ENCODE data around the gene ARSA.
A peak's percentile ranks its signal among the peaks of the same experiment; 100 is the strongest.

The ARSA gene

DNA sequence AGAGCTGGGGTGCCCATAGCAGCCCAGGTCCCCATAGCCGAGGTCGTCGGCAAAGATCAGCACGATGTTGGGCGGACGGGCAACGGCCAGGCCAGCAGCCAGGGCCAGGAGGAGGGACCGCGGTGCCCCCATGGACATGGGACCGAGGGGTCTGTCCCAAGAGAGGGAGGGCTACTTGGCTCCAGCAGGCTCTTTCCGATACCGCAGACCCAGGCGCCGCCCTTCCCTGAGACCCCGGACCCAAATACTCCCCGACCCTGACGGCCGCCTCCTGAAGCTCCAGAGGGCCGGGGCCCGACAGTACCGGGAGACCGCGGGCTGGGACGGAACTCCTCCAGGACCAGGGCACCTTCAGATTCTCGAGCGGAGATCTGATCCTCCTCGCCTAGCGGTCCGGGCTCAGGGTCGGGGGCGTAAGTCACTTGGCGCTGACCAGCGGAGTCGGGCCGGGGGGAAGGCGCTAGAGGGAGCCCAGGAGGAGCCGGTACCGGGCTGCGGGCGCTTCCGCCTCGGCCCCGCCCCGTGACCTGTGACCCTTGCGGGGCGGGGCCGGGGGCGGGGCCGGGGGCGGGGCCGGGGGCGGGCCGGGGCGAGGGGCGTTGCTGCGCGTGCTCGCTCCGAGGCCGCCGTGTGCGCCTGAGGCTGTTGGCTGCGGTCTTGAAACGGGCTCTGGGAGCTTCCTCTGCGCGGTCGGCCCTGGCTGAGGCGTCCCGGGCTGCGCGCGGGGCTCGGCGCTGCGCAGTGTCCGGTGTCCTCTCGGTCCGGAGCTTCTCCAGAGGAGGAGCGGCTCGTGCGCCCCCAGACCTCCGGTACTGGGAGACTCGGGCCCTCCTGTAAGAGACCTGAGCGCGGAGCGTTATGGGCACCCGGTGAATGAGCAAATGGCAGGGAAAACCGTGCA is at the start of gene ARSA:
Gene ARSA (minus strand): TSS at position 511 of the 901 bp plus-strand sequence. CDS start 373 bp downstream, at position 138.
- Histone ChIP-seq H3K9me3 (ENCODE audit: low read length) (no peaks in the 10 kb centered on the region), H3K4me1 (ENCODE audit: insufficient read depth, low read length) (peaks cover 27% of the 10 kb centered on the region), H3K4me3 (ENCODE audit: low read length) (peak within 1 kb of the TSS; percentile 56)

DNA sequence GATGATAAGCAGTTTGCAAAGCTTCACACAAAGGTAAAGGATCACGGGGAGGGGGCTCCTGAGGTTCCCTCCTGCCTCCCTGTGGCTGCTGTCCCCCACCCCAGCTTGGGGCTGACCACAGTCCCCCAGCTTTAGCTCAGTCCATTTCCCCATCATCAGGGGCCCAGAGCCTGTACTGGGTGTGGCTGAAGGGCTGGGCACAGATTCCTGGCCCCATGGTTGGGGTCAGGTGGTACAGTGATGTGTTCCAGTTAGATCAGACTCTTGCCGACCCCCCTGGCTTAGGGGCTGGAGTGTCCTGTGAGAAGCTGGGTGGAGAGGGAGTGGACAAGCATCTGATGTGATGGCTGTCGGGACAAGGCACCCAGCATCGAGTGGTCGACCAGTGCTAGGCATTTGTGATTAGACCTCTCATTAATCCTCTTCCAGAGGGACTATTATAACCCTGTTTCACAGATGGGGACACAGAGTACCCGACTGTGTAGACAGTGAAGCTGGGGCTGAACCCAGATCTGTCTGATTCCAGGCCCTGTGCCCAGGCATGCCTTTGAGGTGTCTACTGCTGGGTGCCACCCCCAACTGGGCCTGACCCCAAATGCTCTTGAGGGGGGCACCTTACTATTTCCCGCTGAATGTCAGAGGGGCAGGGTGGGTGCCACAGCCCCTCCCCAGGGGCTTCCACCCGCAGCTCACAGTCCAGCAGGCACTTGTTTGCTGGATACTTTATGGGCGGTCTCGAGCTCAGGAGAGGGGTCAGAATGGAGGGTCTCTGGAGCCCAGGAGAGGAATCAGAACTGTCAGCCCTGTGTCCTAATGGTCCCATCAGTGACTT is 48.9 kb upstream of the ARSA start:
- H3K9me3 ChIP-seq (ENCODE audit: low read length) = no peaks in the 10 kb centered on the region
- peaks cover 14% of the 10 kb centered on the region for H3K4me1 ChIP-seq (ENCODE audit: insufficient read depth, low read length)
- H3K4me3 ChIP-seq (ENCODE audit: low read length) = no peak overlapping the region
- H3K36me3 ChIP-seq (ENCODE audit: insufficient read depth, low read length) = peaks cover 7% of the 10 kb centered on the region
- H2AFZ ChIP-seq (ENCODE audit: low read depth, low read length) = no peak overlapping the region
- no peaks in the 10 kb centered on the region for H3K27me3 ChIP-seq (ENCODE audit: insufficient read depth, low read length)

More for the DNA sequence above, at the start of gene ARSA:
- peak within 1 kb of the TSS; percentile 68 for H2AFZ ChIP-seq (ENCODE audit: low read depth, low read length)
- H3K27me3 ChIP-seq (ENCODE audit: insufficient read depth, low read length) = no peaks in the 10 kb centered on the region
- H3K36me3 ChIP-seq (ENCODE audit: insufficient read depth, low read length) = no peaks in the 10 kb centered on the region

DNA sequence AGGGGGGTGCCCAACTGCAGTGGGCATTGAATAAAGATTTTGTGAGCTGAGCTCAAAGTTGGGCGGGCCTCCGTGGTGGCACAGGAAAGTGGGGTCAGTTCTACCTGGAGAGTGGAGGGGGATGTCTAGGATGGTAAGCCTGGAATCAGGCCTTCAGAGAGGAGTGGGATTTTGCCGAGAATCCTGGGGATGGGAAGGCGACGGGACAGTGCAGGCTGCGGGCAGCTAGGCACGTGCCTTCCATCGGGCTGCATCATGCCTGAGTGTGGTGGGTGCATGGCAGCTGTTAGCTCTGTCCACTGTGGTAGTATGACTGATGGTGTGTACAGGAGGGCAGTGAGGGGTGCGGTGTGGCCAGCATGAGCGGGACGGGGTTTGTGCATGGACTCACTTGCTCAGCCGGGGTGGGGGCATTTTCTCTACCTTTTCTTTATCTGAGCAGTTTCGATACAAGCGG is 48.3 kb upstream of the ARSA start:
- Histone ChIP-seq H3K36me3 (ENCODE audit: insufficient read depth, low read length) (peaks cover 7% of the 10 kb centered on the region), H2AFZ (ENCODE audit: low read depth, low read length) (no peak overlapping the region), H3K4me1 (ENCODE audit: insufficient read depth, low read length) (peaks cover 14% of the 10 kb centered on the region), H3K4me3 (ENCODE audit: low read length) (no peak overlapping the region), H3K27me3 (ENCODE audit: insufficient read depth, low read length) (no peaks in the 10 kb centered on the region), H3K9me3 (ENCODE audit: low read length) (no peaks in the 10 kb centered on the region)

DNA sequence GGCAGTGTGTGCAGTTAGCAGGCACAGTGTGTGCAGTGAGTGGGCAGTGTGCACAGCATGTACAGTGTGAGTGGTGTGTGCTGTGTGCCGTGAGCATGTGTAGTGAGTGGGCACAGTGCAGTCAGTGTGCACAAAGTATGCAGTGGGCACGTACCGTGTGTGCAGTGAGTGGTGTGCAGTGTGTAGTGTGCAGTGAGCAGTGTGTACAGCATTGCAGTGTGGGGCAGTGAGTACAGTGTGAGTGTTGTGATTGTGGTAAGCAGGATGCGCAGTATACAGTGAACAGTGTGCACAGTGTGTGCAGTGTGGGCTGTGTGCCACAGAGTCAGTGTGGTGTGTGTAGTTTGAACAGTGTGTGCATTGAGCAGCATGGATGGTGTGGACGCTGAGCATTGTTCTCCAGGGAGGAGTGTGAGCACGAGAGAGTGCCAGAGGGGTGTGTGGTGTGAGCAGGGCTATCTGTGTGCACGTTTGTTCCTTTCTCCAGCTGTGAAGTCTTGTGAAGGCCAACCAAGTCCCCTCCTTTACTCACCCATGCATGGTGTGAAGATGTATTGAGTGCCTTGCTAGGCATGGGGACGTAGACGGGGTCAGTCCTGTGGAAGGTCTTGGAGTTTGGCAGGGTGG is 47.7 kb upstream of the ARSA start:
- peaks cover 7% of the 10 kb centered on the region for H3K36me3 ChIP-seq (ENCODE audit: insufficient read depth, low read length)
- H2AFZ ChIP-seq (ENCODE audit: low read depth, low read length) = no peak overlapping the region
- H3K9me3 ChIP-seq (ENCODE audit: low read length) = no peaks in the 10 kb centered on the region
- H3K4me1 ChIP-seq (ENCODE audit: insufficient read depth, low read length) = peaks cover 14% of the 10 kb centered on the region
- H3K27me3 ChIP-seq (ENCODE audit: insufficient read depth, low read length) = no peaks in the 10 kb centered on the region
- peak overlapping the region; percentile 53 for H3K4me3 ChIP-seq (ENCODE audit: low read length)

DNA sequence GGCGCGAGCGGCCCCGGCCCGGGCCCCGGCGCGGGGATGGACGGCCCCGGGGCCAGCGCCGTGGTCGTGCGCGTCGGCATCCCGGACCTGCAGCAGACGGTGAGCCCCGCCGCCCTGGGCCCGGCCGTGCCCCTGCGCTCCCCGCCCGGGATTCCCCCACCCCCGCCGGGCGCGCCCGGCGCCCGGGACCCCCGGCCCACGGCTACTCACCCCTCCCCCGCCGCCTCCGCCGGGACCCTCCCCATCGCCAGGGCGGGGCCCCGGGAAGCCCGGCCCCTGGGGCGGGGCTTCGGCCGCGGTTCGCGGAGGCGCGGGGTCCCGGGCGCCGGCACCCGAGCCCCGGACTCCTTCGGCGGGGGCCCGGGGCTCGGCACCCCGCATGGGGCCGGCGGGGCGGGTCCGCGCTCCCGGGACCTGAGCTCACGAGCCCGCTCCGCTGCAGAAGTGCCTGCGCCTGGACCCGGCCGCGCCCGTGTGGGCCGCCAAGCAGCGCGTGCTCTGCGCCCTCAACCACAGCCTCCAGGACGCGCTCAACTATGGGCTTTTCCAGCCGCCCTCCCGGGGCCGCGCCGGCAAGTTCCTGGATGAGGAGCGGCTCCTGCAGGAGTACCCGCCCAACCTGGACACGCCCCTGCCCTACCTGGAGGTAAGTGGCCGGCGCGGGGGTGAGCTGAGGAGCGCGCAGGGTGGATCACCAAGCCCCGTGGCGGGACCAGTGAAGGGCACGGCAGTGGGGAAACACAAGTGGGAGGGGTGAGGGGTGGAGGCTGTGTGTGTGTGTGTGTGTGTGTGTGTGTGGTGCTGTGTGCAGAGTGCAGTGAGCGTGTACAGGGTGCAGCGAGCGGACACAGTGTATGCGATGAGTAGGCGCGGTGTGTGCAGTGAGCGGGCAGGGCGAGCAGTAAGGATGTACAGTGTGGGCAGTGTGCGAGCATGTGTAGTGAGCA is 46.9 kb upstream of the ARSA start:
- Histone ChIP-seq H3K36me3 (ENCODE audit: insufficient read depth, low read length) (peaks cover 7% of the 10 kb centered on the region), H3K4me3 (ENCODE audit: low read length) (peak overlapping the region; percentile 53), H3K9me3 (ENCODE audit: low read length) (no peaks in the 10 kb centered on the region), H3K27me3 (ENCODE audit: insufficient read depth, low read length) (no peaks in the 10 kb centered on the region), H2AFZ (ENCODE audit: low read depth, low read length) (no peak overlapping the region), H3K4me1 (ENCODE audit: insufficient read depth, low read length) (peaks cover 14% of the 10 kb centered on the region)

DNA sequence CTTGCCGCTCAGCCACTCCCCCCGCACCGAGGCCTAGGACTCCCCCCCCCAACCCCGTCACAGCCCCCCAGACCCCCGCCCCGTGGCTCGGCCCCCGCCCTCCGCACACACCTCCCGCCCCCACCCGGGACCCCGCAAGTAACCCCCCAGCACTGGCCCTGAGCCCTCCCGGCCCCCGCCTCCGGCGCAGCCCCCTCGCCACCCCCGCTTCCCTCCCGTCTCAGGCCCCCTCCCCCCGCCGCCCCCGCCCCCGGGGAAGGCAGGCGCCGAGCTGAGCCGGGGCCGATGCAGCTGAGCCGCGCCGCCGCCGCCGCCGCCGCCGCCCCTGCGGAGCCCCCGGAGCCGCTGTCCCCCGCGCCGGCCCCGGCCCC is 46.2 kb upstream of the ARSA start:
- no peak overlapping the region for H2AFZ ChIP-seq (ENCODE audit: low read depth, low read length)
- peaks cover 7% of the 10 kb centered on the region for H3K36me3 ChIP-seq (ENCODE audit: insufficient read depth, low read length)
- H3K4me1 ChIP-seq (ENCODE audit: insufficient read depth, low read length) = peaks cover 14% of the 10 kb centered on the region
- H3K4me3 ChIP-seq (ENCODE audit: low read length) = peak overlapping the region; percentile 35
- no peaks in the 10 kb centered on the region for H3K27me3 ChIP-seq (ENCODE audit: insufficient read depth, low read length)
- no peaks in the 10 kb centered on the region for H3K9me3 ChIP-seq (ENCODE audit: low read length)

DNA sequence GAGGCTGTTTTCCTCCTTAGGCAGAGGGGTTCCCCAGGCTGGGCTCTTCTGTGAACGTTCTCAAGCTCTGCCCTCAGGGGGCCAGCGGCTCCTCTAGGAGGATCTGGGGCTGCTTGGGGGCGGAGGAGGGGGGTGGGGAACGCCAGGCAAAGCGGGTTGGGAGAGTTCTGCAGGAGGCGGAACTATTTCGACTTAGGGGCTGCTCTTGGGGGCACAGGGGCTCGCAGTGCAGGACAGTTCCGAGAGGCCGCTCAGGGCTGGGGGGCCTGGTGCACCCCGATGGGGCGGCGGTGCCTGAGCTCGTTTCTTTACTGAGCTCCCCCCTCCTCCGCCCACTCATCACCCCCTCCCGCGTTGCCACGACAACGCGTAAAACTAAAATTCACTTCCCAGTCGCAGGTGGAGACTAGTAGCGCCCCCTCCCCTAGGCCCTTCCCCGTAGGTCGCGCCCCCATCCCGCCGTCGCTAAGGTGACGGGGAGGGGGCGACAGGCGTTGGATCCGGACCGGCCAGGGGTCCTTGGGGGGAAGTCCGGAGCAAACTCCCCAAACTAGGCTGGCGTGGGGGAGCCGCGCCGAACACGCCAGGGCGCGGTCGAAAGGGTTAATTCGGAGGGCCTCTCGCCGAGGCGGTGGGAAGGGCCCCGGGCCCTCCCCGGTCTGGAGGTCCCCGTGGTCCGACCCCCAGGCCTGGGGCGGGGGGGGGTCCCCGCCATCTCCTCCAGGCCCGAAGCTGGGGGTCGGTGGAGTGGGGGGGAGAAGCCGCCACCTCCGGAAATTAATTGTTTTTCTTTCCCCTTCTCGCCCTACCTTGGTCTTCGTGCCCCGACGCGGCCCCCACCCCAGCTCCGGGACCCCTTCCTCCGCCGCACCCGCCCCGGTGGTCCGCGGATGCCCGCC is 45.5 kb upstream of the ARSA start:
- Histone ChIP-seq H3K27me3 (ENCODE audit: insufficient read depth, low read length) (no peaks in the 10 kb centered on the region), H3K4me1 (ENCODE audit: insufficient read depth, low read length) (peaks cover 14% of the 10 kb centered on the region), H2AFZ (ENCODE audit: low read depth, low read length) (no peak overlapping the region), H3K4me3 (ENCODE audit: low read length) (peak overlapping the region; percentile 35), H3K9me3 (ENCODE audit: low read length) (no peaks in the 10 kb centered on the region), H3K36me3 (ENCODE audit: insufficient read depth, low read length) (peaks cover 2% of the 10 kb centered on the region)

DNA sequence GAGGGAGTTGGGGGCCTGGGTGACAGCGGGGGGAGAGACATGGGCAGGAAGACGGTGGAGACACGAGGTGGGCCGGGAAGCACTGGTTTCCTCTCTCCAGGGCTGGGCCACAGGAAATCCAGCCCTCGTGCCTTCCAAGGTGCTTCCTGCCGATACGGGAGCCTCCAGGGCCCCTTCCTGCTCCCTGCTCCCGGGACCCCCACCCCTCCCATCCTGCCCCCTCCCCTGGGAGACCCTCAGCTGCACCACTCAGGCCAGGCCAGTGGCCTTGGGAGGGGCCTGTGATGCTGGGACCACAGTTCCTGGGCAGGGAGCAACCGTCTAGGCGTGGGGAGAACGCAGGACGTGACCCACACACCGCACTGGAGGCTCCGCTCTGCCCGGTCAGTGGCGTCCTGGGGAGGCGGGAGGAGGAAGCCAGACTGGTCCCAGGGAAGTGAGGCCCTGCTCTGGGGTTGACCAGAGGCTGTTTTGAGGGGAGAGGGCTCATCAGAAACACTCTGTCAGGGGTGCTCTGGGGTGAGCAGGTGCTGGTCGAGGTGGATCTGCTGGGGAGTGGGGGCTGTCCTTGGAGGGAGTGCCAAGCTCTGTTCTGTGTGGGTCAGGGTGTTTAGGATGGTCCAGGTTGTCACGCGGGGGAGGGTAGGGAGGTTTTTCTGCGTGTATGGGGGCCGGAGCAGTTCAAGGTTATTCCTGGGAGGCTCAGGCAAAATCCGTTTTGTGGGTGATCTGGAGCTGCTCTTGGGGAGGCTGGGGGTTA is 44.7 kb upstream of the ARSA start, which contains the start of gene SHANK3:
Gene SHANK3 (plus strand): TSS at position 353 of the 760 bp plus-strand sequence.
- Histone ChIP-seq H3K4me1 (ENCODE audit: insufficient read depth, low read length) (peaks cover 14% of the 10 kb centered on the region), H3K4me3 (ENCODE audit: low read length) (peak within 1 kb of the TSS; percentile 35), H3K9me3 (ENCODE audit: low read length) (no peaks in the 10 kb centered on the region), H2AFZ (ENCODE audit: low read depth, low read length) (no peak within 1 kb of the TSS), H3K36me3 (ENCODE audit: insufficient read depth, low read length) (no peaks in the 10 kb centered on the region), H3K27me3 (ENCODE audit: insufficient read depth, low read length) (no peaks in the 10 kb centered on the region)

DNA sequence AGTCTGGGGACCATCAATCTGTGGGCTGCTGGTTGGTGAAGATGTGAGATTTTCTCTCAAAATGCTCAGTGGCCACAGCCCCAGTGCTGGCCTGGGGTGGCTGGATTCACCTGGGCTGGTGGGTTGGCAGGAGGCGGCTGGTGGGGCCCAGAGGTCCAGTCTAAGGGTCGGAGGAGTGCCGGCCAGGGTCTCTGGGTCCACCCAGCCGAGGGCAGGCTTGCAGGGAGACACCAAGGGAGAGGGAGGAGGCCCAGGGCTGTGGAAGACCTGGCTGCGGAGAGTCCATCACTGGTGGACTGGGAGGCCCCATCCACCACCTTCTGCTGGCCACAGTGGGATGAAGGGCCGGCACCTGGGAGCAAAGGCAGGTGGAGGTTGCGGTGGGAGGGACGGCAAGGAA is 44.1 kb upstream of the ARSA start:
- H3K4me1 ChIP-seq (ENCODE audit: insufficient read depth, low read length) = peaks cover 14% of the 10 kb centered on the region
- no peaks in the 10 kb centered on the region for H3K36me3 ChIP-seq (ENCODE audit: insufficient read depth, low read length)

DNA sequence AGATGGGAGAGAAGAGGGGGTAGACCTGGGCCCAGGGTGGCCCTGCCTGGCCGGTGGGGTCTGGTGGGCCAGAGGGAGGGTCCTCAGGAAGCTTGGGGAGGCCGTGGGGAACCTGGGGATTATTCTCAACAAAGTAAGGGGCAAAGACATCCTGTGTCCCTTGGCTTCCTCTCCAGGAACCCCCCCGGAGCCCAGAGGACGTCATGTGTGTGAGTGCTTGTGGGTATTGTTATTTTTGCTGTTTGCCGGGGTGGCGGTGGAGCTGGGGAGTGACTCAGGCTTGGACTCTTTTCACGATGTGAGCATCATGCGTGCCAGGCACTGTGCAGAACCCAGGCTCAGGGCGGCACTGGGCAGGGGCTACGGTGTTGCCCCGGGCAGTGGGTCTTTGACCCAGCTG is 43.7 kb upstream of the ARSA start:
- Histone ChIP-seq H2AFZ (ENCODE audit: low read depth, low read length) (no peak overlapping the region), H3K4me1 (ENCODE audit: insufficient read depth, low read length) (peaks cover 14% of the 10 kb centered on the region), H3K9me3 (ENCODE audit: low read length) (no peaks in the 10 kb centered on the region), H3K4me3 (ENCODE audit: low read length) (no peak overlapping the region), H3K36me3 (ENCODE audit: insufficient read depth, low read length) (no peaks in the 10 kb centered on the region), H3K27me3 (ENCODE audit: insufficient read depth, low read length) (no peaks in the 10 kb centered on the region)

More for the DNA sequence above, 44.1 kb upstream of the ARSA start:
- Histone ChIP-seq H2AFZ (ENCODE audit: low read depth, low read length) (no peak overlapping the region), H3K4me3 (ENCODE audit: low read length) (no peak overlapping the region), H3K9me3 (ENCODE audit: low read length) (no peaks in the 10 kb centered on the region), H3K27me3 (ENCODE audit: insufficient read depth, low read length) (no peaks in the 10 kb centered on the region)

Data from neuron (in vitro differentiated cells).